H9 (cell line): Measurements from ENCODE around the gene CDH4. TPM values are rescaled to one million over a fixed set of nuclear protein-coding genes. Genes with fewer than 3 reads are reported as not detected.

Experiments used
- DNase-seq: peaks from one replicate; pipeline ENCODE4 v3.0.0-alpha.2; 2017
- H2AFZ ChIP-seq: one replicate; pipeline ENCODE4 v1.6.1; 2013; ENCODE audit warnings: mild to moderate bottlenecking, low read length, control low read depth, moderate library complexity
- H2AK5ac ChIP-seq: 2 replicates; pipeline ENCODE4 v1.6.1; 2013; ENCODE audit warnings: low read length, control low read depth, mixed read lengths; ENCODE audit not compliant: insufficient read length
- H2BK120ac ChIP-seq: one replicate; pipeline ENCODE4 v1.6.1; 2013; ENCODE audit warnings: low read depth, mild to moderate bottlenecking, low read length, control low read depth, inconsistent platforms; ENCODE audit not compliant: poor library complexity, severe bottlenecking
- H2BK12ac ChIP-seq: 2 replicates; pipeline ENCODE4 v1.6.1; 2013; ENCODE audit warnings: low read length, control low read depth, mixed read lengths, low read depth; ENCODE audit not compliant: insufficient read length
- H2BK15ac ChIP-seq: 2 replicates; pipeline ENCODE4 v1.6.1; 2013; ENCODE audit warnings: low read depth, low read length, control low read depth
- H2BK20ac ChIP-seq: one replicate; pipeline ENCODE4 v1.6.1; 2013; ENCODE audit warnings: low read depth, mild to moderate bottlenecking, low read length, control low read depth, inconsistent platforms; ENCODE audit not compliant: poor library complexity, severe bottlenecking
- H2BK5ac ChIP-seq: 2 replicates; pipeline ENCODE4 v1.6.1; 2013; ENCODE audit warnings: low read length, control low read depth, mixed read lengths; ENCODE audit not compliant: insufficient read length
- H3K14ac ChIP-seq: 2 replicates; pipeline ENCODE4 v1.6.1; 2013; ENCODE audit warnings: low read length, control low read depth; ENCODE audit not compliant: insufficient read depth
- H3K18ac ChIP-seq: 2 replicates; pipeline ENCODE4 v1.6.1; 2013; ENCODE audit warnings: low read depth, mild to moderate bottlenecking, mixed read lengths, low read length, control low read depth; ENCODE audit not compliant: insufficient read length
- H3K23ac ChIP-seq: 2 replicates; pipeline ENCODE4 v1.6.1; 2013; ENCODE audit warnings: low read length, control low read depth, mixed read lengths, low read depth; ENCODE audit not compliant: insufficient read length
- H3K23me2 ChIP-seq: 2 replicates; pipeline ENCODE4 v1.6.1; 2013; ENCODE audit warnings: low read depth, mild to moderate bottlenecking, mixed read lengths, low read length, control low read depth; ENCODE audit not compliant: insufficient read length, poor library complexity, severe bottlenecking
- H3K27ac ChIP-seq: 2 replicates; pipeline ENCODE4 v1.5.1; 2013; ENCODE audit warnings: low read length, control low read depth, mixed read lengths, low read depth; ENCODE audit not compliant: insufficient read length
- H3K27me3 ChIP-seq: 2 replicates; pipeline ENCODE4 v1.6.1; 2013; ENCODE audit warnings: low read length, control low read depth, inconsistent platforms; ENCODE audit not compliant: insufficient read depth
- H3K4ac ChIP-seq: 2 replicates; pipeline ENCODE4 v1.6.1; 2013; ENCODE audit warnings: low read depth, mild to moderate bottlenecking, control low read depth, inconsistent platforms, low read length, moderate library complexity
- H3K4me1 ChIP-seq: 2 replicates; pipeline ENCODE4 v1.6.1; 2013; ENCODE audit warnings: low read length, control low read depth, inconsistent platforms; ENCODE audit not compliant: insufficient read depth
- H3K4me2 ChIP-seq: 2 replicates; pipeline ENCODE4 v1.6.1; 2013; ENCODE audit warnings: low read length, control low read depth, mixed read lengths; ENCODE audit not compliant: insufficient read length, insufficient read depth
- H3K56ac ChIP-seq: 2 replicates; pipeline ENCODE4 v1.6.1; 2013; ENCODE audit warnings: low read depth, mild to moderate bottlenecking, mixed read lengths, low read length, control low read depth; ENCODE audit not compliant: insufficient read length
- H3K79me1 ChIP-seq: 2 replicates; pipeline ENCODE4 v1.6.1; 2013; ENCODE audit warnings: low read depth, mild to moderate bottlenecking, moderate library complexity, low read length, control low read depth, inconsistent platforms; ENCODE audit not compliant: insufficient read depth, poor library complexity, severe bottlenecking
- H3K79me2 ChIP-seq: 2 replicates; pipeline ENCODE4 v1.6.1; 2013; ENCODE audit warnings: low read length, control low read depth, inconsistent platforms; ENCODE audit not compliant: insufficient read depth
- H3K9ac ChIP-seq: 2 replicates; pipeline ENCODE4 v1.6.1; 2013; ENCODE audit warnings: low read length, control low read depth, mixed read lengths; ENCODE audit not compliant: insufficient read length; ENCODE audit errors: extremely low read depth
- H3K9me3 ChIP-seq: one replicate; pipeline ENCODE4 v1.6.1; 2013; ENCODE audit warnings: low read depth, low read length, inconsistent platforms; ENCODE audit not compliant: control insufficient read depth
- H3T11ph ChIP-seq: one replicate; pipeline ENCODE4 v1.6.1; 2013; ENCODE audit warnings: mild to moderate bottlenecking, low read length, control low read depth, inconsistent platforms
- H4K20me1 ChIP-seq: one replicate; pipeline ENCODE4 v1.6.1; 2013; ENCODE audit not compliant: control insufficient read depth, insufficient read length, insufficient read depth
- H4K5ac ChIP-seq: 2 replicates; pipeline ENCODE4 v1.6.1; 2013; ENCODE audit warnings: low read depth, mild to moderate bottlenecking, mixed read lengths, low read length, control low read depth; ENCODE audit not compliant: insufficient read length
- H4K8ac ChIP-seq: replicated peaks from 2 replicates; pipeline ENCODE4 v1.6.1; 2013; ENCODE audit warnings: low read length, control low read depth, mixed read lengths, low read depth; ENCODE audit not compliant: insufficient read length
- H4K91ac ChIP-seq: 2 replicates; pipeline ENCODE4 v1.6.1; 2013; ENCODE audit warnings: low read depth, mild to moderate bottlenecking, moderate library complexity, mixed read lengths, low read length, control low read depth; ENCODE audit not compliant: insufficient read length
- H3K27ac Mint-ChIP-seq, 3 experiments: 2 replicates in 2 of 3; 3 replicates in 1 of 3; pipeline ENCODE4 v1.8.0; 2020 to 2021; ENCODE audit warnings: mixed read lengths in 3 of 3, mild to moderate bottlenecking in 1 of 3, moderate library complexity in 1 of 3
- H3K27me3 Mint-ChIP-seq: 2 replicates; pipeline ENCODE4 v1.8.0; 2021; ENCODE audit warnings: low read depth, mild to moderate bottlenecking, moderate library complexity, mixed read lengths
- H3K36me3 Mint-ChIP-seq, 3 experiments: 2 replicates in 2 of 3; 3 replicates in 1 of 3; pipeline ENCODE4 v1.8.0; 2020 to 2021; ENCODE audit warnings: low read depth in 3 of 3, mixed read lengths in 3 of 3; ENCODE audit not compliant: insufficient read depth in 1 of 3
- H3K4me1 Mint-ChIP-seq, 2 experiments: 2 replicates each; pipeline ENCODE4 v1.8.0; 2020; ENCODE audit warnings: mixed read lengths in 2 of 2
- H3K4me3 Mint-ChIP-seq, 2 experiments: 2 replicates in 1 of 2; 3 replicates in 1 of 2; pipeline ENCODE4 v1.8.0; 2020 to 2021; ENCODE audit warnings: mild to moderate bottlenecking in 2 of 2, mixed read lengths in 2 of 2, moderate library complexity in 1 of 2
- H3K9me3 Mint-ChIP-seq, 2 experiments: 2 replicates in 1 of 2; 3 replicates in 1 of 2; pipeline ENCODE4 v1.8.0; 2020; ENCODE audit warnings: mild to moderate bottlenecking in 2 of 2, mixed read lengths in 2 of 2, moderate library complexity in 1 of 2
- CTCF ChIP-seq: fragments of 200-600 bp; sonication (generic); conservative IDR thresholded peaks from 3 replicates; pipeline ENCODE4 v1.8.0; 2021; ENCODE audit warnings: antibody characterized with exemption, mild to moderate bottlenecking
- WGBS: extraction: QIAGEN DNeasy Blood & Tissue Kit; methylation state at CpG from one replicate; pipeline ENCODE4 v1.1.7; 2013; ENCODE audit warnings: missing lambda C conversion rate, low lambda C conversion rate, mixed read lengths; ENCODE audit not compliant: insufficient read length; ENCODE audit errors: extremely low coverage; 5-methylcytosine and 5-hydroxymethylcytosine counted together
- total RNA-seq: library from RNA; stranded (reverse); gene quantifications from 2 replicates; pipeline ENCODE4 v1.2.1, GENCODE V29; 2021

Gene CDH4
- total RNA-seq, 1 experiment from 2014 or later, result 3.0 TPM

DNA sequence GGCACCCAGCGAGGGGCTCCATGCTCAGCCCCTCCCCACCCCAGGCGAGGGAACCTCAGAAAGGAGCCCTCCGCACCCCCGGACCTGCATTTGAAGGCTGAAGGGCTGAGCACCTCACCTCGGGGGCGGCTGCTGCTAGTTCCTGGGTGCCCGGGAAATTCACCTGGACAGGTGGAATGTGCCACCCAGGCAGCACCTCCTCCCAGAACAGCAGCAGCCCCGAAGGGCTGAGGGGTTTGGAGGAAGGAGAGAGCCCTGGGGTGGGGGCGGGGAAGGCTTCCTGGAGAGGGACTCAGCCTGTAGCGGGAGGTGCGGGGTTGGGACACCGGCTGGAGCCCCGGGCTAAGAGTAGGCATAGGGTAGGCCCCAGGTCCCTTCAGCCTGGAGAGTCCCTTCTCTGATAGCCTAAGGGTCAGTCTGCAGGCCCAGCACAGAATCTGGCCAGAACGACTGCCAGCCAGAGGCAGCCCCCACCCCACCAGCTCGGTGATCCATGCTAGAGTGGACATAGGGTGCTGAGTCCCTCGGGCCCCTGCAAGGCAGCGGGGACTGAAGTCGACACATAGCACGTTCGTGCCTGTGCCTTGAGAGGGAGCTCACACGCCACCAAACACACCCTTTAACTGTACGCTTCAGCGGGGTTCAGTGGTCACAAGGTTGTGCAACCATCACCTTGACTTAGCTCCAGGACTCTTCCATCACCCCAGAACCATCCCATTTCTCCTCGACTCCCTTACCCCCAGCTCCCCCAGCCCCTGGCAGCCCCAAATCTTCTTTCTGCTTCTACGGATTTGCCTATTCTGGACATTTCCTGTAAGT lies 632.7 kb downstream of the CDH4 start:
- Histone ChIP-seq H2BK120ac (no peak overlapping the region), H2BK5ac (no peak overlapping the region), H3K18ac (no peak overlapping the region), H2BK12ac (no peak overlapping the region), H3T11ph (no peak overlapping the region), H4K20me1 (no peaks in the 10 kb centered on the region), H3K79me2 (no peaks in the 10 kb centered on the region), H4K5ac (no peak overlapping the region), H3K14ac (no peak overlapping the region; the same call in 1 of the 2 replicates), H3K4me2 (no peak overlapping the region), H3K9me3 (no peaks in the 10 kb centered on the region), H4K91ac (no peak overlapping the region), H3K23ac (no peak overlapping the region), H3K23me2 (no peaks in the 10 kb centered on the region), H3K27me3 (peaks cover 2% of the 10 kb centered on the region; the same call in 1 of the 2 replicates), H4K8ac (no peak overlapping the region), H3K27ac (no peak overlapping the region), H2AK5ac (no peak overlapping the region), H3K56ac (no peak overlapping the region), H3K79me1 (no peaks in the 10 kb centered on the region), H3K4me1 (no peaks in the 10 kb centered on the region), H2AFZ (no peak overlapping the region), H3K9ac (no peak overlapping the region), H3K4ac (no peak overlapping the region), H2BK15ac (no peak overlapping the region), H2BK20ac (no peak overlapping the region)
- Mint-ChIP-seq H3K4me3 (no peak overlapping the region), H3K4me1 (peaks cover 2 to 9% of the 10 kb centered on the region in 2 experiments; a peak in 3 of 4 replicates), H3K27ac (no peak overlapping the region), H3K36me3 (no peaks in the 10 kb centered on the region; a peak in 1 of 7 replicates), H3K9me3 (peaks cover 8% of the 10 kb centered on the region in 2 experiments), H3K27me3 (peaks cover 34% of the 10 kb centered on the region)
- TF ChIP-seq CTCF, result no peak
- DNase-seq, result no peak
- WGBS, result no CpG with 5 or more reads among the region's 25 CpGs
